IMR-90 (cell line): ENCODE results near the gene SLC10A3.

Experiments
- CEBPB ChIP-seq: IDR thresholded peaks from 2 replicates; pipeline ENCODE4 v1.6.1; 2012; ENCODE audit warnings: low read depth, low read length, improper control_type of control experiment
- FOS ChIP-seq: fragments of 150-350 bp; IDR thresholded peaks from 2 replicates; pipeline ENCODE4 v1.6.1; 2016; ENCODE audit warnings: low read depth, low read length
- MAFK ChIP-seq: IDR thresholded peaks from 2 replicates; pipeline ENCODE4 v1.6.1; 2012; ENCODE audit warnings: low read depth, low read length, improper control_type of control experiment
- NFE2L2 ChIP-seq: fragments of 150-350 bp; IDR thresholded peaks from 2 replicates; pipeline ENCODE4 v1.6.1; 2016; ENCODE audit warnings: low read depth, mild to moderate bottlenecking, low read length
- POLR2A ChIP-seq: IDR thresholded peaks from 2 replicates; pipeline ENCODE4 v1.6.1; 2012; ENCODE audit warnings: mild to moderate bottlenecking, low read depth, low read length
- RAD21 ChIP-seq: IDR thresholded peaks from 2 replicates; pipeline ENCODE4 v1.6.1; 2012; ENCODE audit warnings: low read length, improper control_type of control experiment
- RCOR1 ChIP-seq: IDR thresholded peaks from 2 replicates; pipeline ENCODE4 v1.6.1; 2012; ENCODE audit warnings: mild to moderate bottlenecking, low read length, improper control_type of control experiment; ENCODE audit not compliant: insufficient replicate concordance
- SMC3 ChIP-seq: fragments of 150-350 bp; IDR thresholded peaks from 2 replicates; pipeline ENCODE4 v1.6.1; 2016; ENCODE audit warnings: low read depth, mild to moderate bottlenecking, antibody characterized with exemption, low read length, moderate library complexity
- TF ChIP-seq, protein P1 (sequence below): conservative IDR thresholded peaks from 2 replicates; pipeline ENCODE4 v1.5.1; 2012; ENCODE audit warnings: mild to moderate bottlenecking, low read depth, low read length, improper control_type of control experiment
- TF ChIP-seq, protein P2 (sequence below): fragments of 150-350 bp; IDR thresholded peaks from 2 replicates; pipeline ENCODE4 v1.6.1; 2016; ENCODE audit warnings: low read depth, mild to moderate bottlenecking, low read length, moderate library complexity, borderline replicate concordance
- TF ChIP-seq, protein P3 (sequence below): fragments of 150-350 bp; IDR thresholded peaks from 2 replicates; pipeline ENCODE4 v1.6.1; 2017; ENCODE audit warnings: mild to moderate bottlenecking, antibody characterized with exemption, low read length, low read depth

DNA sequence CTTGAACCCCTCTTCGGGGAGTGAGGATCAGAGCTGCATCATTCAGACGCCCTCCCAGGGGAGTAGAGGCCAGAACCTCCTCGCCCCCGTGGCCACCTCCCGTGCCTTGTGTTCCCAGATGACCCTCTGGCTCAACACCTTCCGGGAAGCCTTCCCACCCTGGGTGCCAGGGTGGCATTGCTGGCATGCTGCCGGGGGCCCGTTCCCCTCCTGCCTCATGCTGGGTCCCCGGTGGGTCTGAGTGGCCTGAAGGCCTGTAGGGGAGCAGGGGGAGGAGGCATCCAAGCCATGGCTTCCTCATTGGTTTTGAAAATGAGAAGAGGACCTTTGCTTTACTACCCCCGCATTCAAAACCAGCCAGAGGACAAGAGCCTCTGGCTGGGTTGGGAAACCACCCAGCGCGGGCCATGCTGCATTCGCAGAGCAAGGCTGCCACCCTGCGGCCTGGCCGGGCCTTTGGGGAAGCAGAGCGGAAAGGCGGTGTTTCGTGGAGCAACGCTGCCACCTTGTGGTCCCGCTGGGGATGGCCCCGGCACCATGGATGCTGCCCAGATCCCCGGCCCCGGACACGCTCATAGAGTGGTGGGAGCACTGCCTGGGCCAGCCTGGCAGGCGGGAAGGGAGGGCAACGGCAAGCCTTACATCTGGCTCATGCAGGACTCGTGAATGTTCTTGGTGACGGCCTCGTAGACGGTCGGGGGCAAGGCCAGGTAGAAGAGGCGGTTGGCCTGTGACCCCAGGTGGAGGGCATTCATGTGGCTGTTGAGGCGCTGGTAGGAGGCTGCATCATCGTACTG lies 44.3 kb upstream of the SLC10A3 start:
- TF ChIP-seq, protein P1, sequence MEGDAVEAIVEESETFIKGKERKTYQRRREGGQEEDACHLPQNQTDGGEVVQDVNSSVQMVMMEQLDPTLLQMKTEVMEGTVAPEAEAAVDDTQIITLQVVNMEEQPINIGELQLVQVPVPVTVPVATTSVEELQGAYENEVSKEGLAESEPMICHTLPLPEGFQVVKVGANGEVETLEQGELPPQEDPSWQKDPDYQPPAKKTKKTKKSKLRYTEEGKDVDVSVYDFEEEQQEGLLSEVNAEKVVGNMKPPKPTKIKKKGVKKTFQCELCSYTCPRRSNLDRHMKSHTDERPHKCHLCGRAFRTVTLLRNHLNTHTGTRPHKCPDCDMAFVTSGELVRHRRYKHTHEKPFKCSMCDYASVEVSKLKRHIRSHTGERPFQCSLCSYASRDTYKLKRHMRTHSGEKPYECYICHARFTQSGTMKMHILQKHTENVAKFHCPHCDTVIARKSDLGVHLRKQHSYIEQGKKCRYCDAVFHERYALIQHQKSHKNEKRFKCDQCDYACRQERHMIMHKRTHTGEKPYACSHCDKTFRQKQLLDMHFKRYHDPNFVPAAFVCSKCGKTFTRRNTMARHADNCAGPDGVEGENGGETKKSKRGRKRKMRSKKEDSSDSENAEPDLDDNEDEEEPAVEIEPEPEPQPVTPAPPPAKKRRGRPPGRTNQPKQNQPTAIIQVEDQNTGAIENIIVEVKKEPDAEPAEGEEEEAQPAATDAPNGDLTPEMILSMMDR: peak; percentile 100
- no peak for TF ChIP-seq MAFK
- TF ChIP-seq, protein P2, sequence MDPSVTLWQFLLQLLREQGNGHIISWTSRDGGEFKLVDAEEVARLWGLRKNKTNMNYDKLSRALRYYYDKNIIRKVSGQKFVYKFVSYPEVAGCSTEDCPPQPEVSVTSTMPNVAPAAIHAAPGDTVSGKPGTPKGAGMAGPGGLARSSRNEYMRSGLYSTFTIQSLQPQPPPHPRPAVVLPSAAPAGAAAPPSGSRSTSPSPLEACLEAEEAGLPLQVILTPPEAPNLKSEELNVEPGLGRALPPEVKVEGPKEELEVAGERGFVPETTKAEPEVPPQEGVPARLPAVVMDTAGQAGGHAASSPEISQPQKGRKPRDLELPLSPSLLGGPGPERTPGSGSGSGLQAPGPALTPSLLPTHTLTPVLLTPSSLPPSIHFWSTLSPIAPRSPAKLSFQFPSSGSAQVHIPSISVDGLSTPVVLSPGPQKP: no peak
- peak; percentile 54; the same call in 1 of the 2 replicates for TF ChIP-seq POLR2A
- peak; percentile 77 for TF ChIP-seq CEBPB
- no peak for TF ChIP-seq RCOR1
- TF ChIP-seq RAD21: peak; percentile 99
- TF ChIP-seq FOS: no peak
- peak; percentile 96 for TF ChIP-seq SMC3
- TF ChIP-seq, protein P3, sequence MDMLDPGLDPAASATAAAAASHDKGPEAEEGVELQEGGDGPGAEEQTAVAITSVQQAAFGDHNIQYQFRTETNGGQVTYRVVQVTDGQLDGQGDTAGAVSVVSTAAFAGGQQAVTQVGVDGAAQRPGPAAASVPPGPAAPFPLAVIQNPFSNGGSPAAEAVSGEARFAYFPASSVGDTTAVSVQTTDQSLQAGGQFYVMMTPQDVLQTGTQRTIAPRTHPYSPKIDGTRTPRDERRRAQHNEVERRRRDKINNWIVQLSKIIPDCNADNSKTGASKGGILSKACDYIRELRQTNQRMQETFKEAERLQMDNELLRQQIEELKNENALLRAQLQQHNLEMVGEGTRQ: 0 out of 2 replicates have a peak, but pooled peaks have one; percentile 22
- TF ChIP-seq NFE2L2: no peak
